Smooth muscle cell of the coronary artery (primary cell): Measurements from ENCODE around the gene CD163. TPM values are rescaled to one million over a fixed set of nuclear protein-coding genes. Genes with fewer than 3 reads are reported as not detected.

Source experiments
- total RNA-seq: library from RNA; depleted of rRNA; stranded (reverse); fragments of >200 nt; gene quantifications from 2 replicates; pipeline ENCODE4 v1.2.3, GENCODE V29; 2014; ENCODE audit warnings: low replicate concordance

Gene CD163
- not detected in 2 replicates for total RNA-seq

GRCh38 chr12:7503686-7504415 lies at the start of gene CD163:
CD163 (minus strand) TSS chr12:7503777; CDS start chr12:7503690, 87 bp downstream.

DNA sequence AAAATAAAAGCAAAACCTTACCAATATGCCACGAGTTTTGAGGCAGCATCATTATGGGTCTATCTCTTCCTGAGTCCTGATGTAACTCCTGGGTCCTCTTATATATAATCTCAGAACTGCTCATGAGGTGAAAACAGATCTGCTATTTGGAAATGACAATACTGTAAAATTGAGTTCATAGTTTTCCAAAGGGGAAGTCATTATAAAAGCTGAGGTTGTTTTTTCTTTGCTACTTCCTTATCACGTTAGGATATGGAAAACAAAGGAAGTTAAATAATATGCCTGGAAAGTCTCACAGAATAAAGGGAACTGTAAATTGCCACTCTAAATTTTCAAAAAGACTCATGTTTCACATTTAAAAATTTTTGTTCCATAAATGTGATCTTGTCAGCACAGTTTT lies 59.5 kb downstream of the CD163 start, which contains the start of gene CD163L1:
Gene CD163L1, minus strand, starts transcription at position 78 of the 400 bp plus-strand sequence. Its CDS starts 26 bp downstream, at position 52.

Other genes starting within 250 kb of the CD163 start
- not detected in 2 replicates for gene ACSM4, start 199.7 kb downstream of the CD163 start, total RNA-seq
- gene CD163L1, start 59.6 kb downstream of the CD163 start, total RNA-seq: 0.59 and 8.1 TPM in 2 replicates
- gene APOBEC1, start 162.1 kb upstream of the CD163 start, total RNA-seq: not detected in 2 replicates
- gene GDF3, start 192.0 kb upstream of the CD163 start, total RNA-seq: not detected in 2 replicates
- gene DPPA3, start 207.7 kb upstream of the CD163 start, total RNA-seq: not detected in 2 replicates
- not detected in 2 replicates for gene CLEC4C, start 243.6 kb upstream of the CD163 start, total RNA-seq